Stomach (tissue), 9 donors: ENCODE measurements around the gene ADAMTS13. TPM values are rescaled to one million over a fixed set of nuclear protein-coding genes. Genes with fewer than 3 reads are reported as not detected.

ENCODE experiments used
- DNase-seq, 2 donors: peaks; one replicate each; pipeline versions ENCODE4 v3.0.0 to v3.0.0-alpha.2; 2013 to 2019
- H3K27ac ChIP-seq, 5 donors: fragments of 200-600 bp in 4 of 5; sonication (generic) in 4 of 5; one replicate each; pipeline ENCODE4 v1.5.1; 2013 to 2019; ENCODE audit warnings: mild to moderate bottlenecking in 1 of 5, moderate library complexity in 1 of 5
- H3K27me3 ChIP-seq, 3 donors: fragments of 200-600 bp; sonication (generic); one replicate each; pipeline ENCODE4 v1.5.1; 2017 to 2019; ENCODE audit warnings: mixed run types in 1 of 3
- H3K36me3 ChIP-seq, 4 donors: fragments of 200-600 bp; sonication (generic); 1 replicate in 3 of 4; 2 replicates in 1 of 4; pipeline ENCODE4 v1.5.1; 2016 to 2019
- H3K4me1 ChIP-seq, 4 donors: fragments of 200-600 bp; sonication (generic); one replicate each; pipeline ENCODE4 v1.5.1; 2016 to 2019
- H3K4me3 ChIP-seq, 4 donors: fragments of 200-600 bp; sonication (generic) in 3 of 4; one replicate each; pipeline ENCODE4 v1.5.1; 2016 to 2019; ENCODE audit warnings: mild to moderate bottlenecking in 1 of 4
- H3K9me3 ChIP-seq, 4 donors: fragments of 200-600 bp; sonication (generic); one replicate each; pipeline ENCODE4 v1.5.1; 2016 to 2019
- CTCF ChIP-seq, 7 experiments: fragments of 450-650 bp in 4 of 7; fragments of 200-600 bp in 3 of 7; sonication (generic) in 3 of 7; IDR thresholded peaks; one replicate each; pipeline ENCODE4 v1.5.1; 2016 to 2019; ENCODE audit warnings: antibody characterized with exemption in 7 of 7, control low read depth in 2 of 7, mild to moderate bottlenecking in 1 of 7
- EP300 ChIP-seq: sonication (generic); formaldehyde crosslinking; IDR thresholded peaks from one replicate; pipeline ENCODE4 v1.6.1; 2017; ENCODE audit warnings: antibody characterized with exemption
- POLR2A ChIP-seq, 4 donors: fragments of 450-650 bp; IDR thresholded peaks; one replicate each; pipeline ENCODE4 v1.6.1; 2016; ENCODE audit warnings: antibody characterized with exemption in 4 of 4, control low read depth in 2 of 4, mild to moderate bottlenecking in 1 of 4, moderate library complexity in 1 of 4
- POLR2AphosphoS5 ChIP-seq, 3 donors: sonication (generic); formaldehyde crosslinking; IDR thresholded peaks; one replicate each; pipeline ENCODE4 v1.6.1; 2016; ENCODE audit warnings: antibody characterized with exemption in 3 of 3
- WGBS, 5 donors: extraction: QIAGEN DNeasy Blood & Tissue Kit in 3 of 5; methylation state at CpG; one replicate each; pipeline versions ENCODE4 v1.1.5 to v1.1.7; 2013 to 2018; 5-methylcytosine and 5-hydroxymethylcytosine counted together
- intact Hi-C: fragments of 100-400 bp; cut with DNase I; formaldehyde crosslinking; loops from one replicate; pipeline ENCODE4 v1.15.1; 2023; ENCODE audit warnings: low total_unique reads
- polyA plus RNA-seq, 3 donors: library from polyadenylated mRNA; stranded (reverse); fragments of 200-250 nt; gene quantifications; one replicate each; pipeline ENCODE4 v1.2.3, GENCODE V29; 2013
- total RNA-seq, 5 donors: library from RNA; depleted of rRNA; stranded (reverse); fragments of >200 nt; gene quantifications; one replicate each; pipeline versions ENCODE4 v1.1.0 to v1.2.3, GENCODE V29; 2014 to 2016
- donor health status: healthy with polysubstance abuse.
- donor health status: Bipolar disorder and iron deficiency.
- donor health status: healthy.

Gene ADAMTS13
- total and polyA plus RNA-seq, 8 donors: 4.6 to 19.6 (median 7.5) TPM; not detected in 1

GRCh38 chr9:133423216-133423615 lies 1.0 kb downstream of the ADAMTS13 start:
- Histone ChIP-seq H3K27me3 (peaks cover 0 to 25% (median 5%) of the 10 kb centered on the region in 3 donors), H3K4me1 (peaks cover 36 to 81% (median 72%) of the 10 kb centered on the region in 4 donors), H3K9me3 (no peaks in the 10 kb centered on the region), H3K27ac (peak overlapping the region; percentile 47 to 75 (median 69)), H3K36me3 (no peaks in the 10 kb centered on the region), H3K4me3 (no peak overlapping the region)
- WGBS, 5 donors: 14 to 42% (median 18%) methylated on average over 3 of the region's 3 CpGs
- intact Hi-C loops: no loop called here
- peak; percentile 48 to 91 for DNase-seq
- TF ChIP-seq POLR2A (IDR thresholded peaks at IDR 0.05) (no peak), EP300 (no peak), POLR2AphosphoS5 (IDR thresholded peaks at IDR 0.05) (peak in 2 of 3 donors; percentile 12 to 74)

GRCh38 chr9:133424187-133424586 lies 2.0 kb downstream of the ADAMTS13 start:
- intact Hi-C loops: no loop called here
- peaks cover 37 to 82% (median 72%) of the 10 kb centered on the region in 4 donors for H3K4me1 ChIP-seq
- TF ChIP-seq POLR2AphosphoS5 (IDR thresholded peaks at IDR 0.05): no peak
- TF ChIP-seq POLR2A (IDR thresholded peaks at IDR 0.05): no peak
- TF ChIP-seq EP300: no peak
- no peak for TF ChIP-seq CTCF (IDR thresholded peaks at IDR 0.05)
- H3K27ac ChIP-seq: peak overlapping the region in 1 of 5 donors; percentile 61
- no peak for DNase-seq
- no peaks in the 10 kb centered on the region for H3K9me3 ChIP-seq
- WGBS, 5 donors: 90 to 96% (median 94%) methylated on average over 3 to 12 of the region's 12 CpGs
- H3K27me3 ChIP-seq: peaks cover 0 to 35% (median 11%) of the 10 kb centered on the region in 3 donors
- H3K36me3 ChIP-seq: no peaks in the 10 kb centered on the region
- no peak overlapping the region for H3K4me3 ChIP-seq

GRCh38 chr9:133425049-133425632 lies 3.0 kb downstream of the ADAMTS13 start:
- intact Hi-C loops: no loop called here
- Histone ChIP-seq H3K27me3 (peaks cover 0 to 44% (median 11%) of the 10 kb centered on the region in 3 donors), H3K27ac (no peak overlapping the region), H3K36me3 (no peaks in the 10 kb centered on the region), H3K4me1 (peaks cover 42 to 78% (median 69%) of the 10 kb centered on the region in 4 donors), H3K9me3 (no peaks in the 10 kb centered on the region), H3K4me3 (no peak overlapping the region)
- no peak for DNase-seq
- WGBS, 5 donors: 89 to 93% (median 92%) methylated on average over 17 to 22 of the region's 22 CpGs
- TF ChIP-seq EP300 (no peak), POLR2A (IDR thresholded peaks at IDR 0.05) (no peak), CTCF (IDR thresholded peaks at IDR 0.05) (no peak), POLR2AphosphoS5 (IDR thresholded peaks at IDR 0.05) (no peak)

GRCh38 chr9:133426011-133426410 lies 3.8 kb downstream of the ADAMTS13 start:
- Histone ChIP-seq H3K9me3 (no peaks in the 10 kb centered on the region), H3K27me3 (peaks cover 0 to 46% (median 11%) of the 10 kb centered on the region in 3 donors), H3K36me3 (no peaks in the 10 kb centered on the region), H3K27ac (peak overlapping the region in 1 of 5 donors; percentile 18), H3K4me1 (peaks cover 42 to 70% (median 64%) of the 10 kb centered on the region in 4 donors), H3K4me3 (no peak overlapping the region)
- intact Hi-C loops: no loop called here
- TF ChIP-seq EP300: no peak
- no peak for TF ChIP-seq CTCF (IDR thresholded peaks at IDR 0.05)
- no peak for TF ChIP-seq POLR2A (IDR thresholded peaks at IDR 0.05)
- TF ChIP-seq POLR2AphosphoS5 (IDR thresholded peaks at IDR 0.05): peak in 2 of 3 donors; percentile 37 to 63
- 33 to 63% (median 60%) methylated on average over 10 to 11 of the region's 11 CpGs for WGBS, 5 donors
- DNase-seq: peak in 1 of 2 donors; percentile 77
